Stimulated activated CD8-positive, alpha-beta memory T cell treated with anti-CD3 and anti-CD28 coated beads, Interleukin-12 subunit alpha, Interleukin-12 subunit beta, amount 100 ng/mL, for 24 hours (primary cell): ENCODE data around the gene ENDOG.
"Not testable (repeated sequence)": the region's sequence is repeated elsewhere in the genome, so short reads cannot be mapped to it uniquely, and the experiment has no call there.

Experiments
- DNase-seq: peaks from one replicate; pipeline ENCODE4 v3.0.0-alpha.2; 2020; ENCODE audit errors: extremely low read depth

Gene ENDOG

GRCh38 chr9:128862401-128862851 is 44.1 kb downstream of the ENDOG start:
- DNase-seq = no peak

DNA sequence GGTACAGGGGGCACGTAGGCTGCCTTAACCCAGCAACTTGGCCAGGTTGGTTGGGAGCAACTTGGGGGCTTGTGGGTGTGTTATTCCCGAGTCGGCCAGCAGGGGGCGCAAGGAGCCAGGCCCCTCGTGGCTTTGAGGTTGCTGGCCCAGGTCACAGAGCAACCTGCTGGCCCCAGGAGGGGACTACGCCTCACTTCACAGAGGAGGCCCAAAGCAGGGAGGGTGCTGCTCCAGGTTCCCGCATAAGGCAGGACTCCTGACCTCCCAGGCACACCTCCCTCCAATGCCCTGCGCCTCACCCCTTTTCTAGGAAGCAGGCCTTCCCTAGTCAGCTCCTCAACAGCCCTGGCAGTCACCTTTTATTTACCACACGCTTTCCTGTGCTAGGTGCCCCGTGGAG is 45.3 kb downstream of the ENDOG start:
- DNase-seq = peak; percentile 46

- no peak for DNase-seq
These were observed 52.0 kb downstream of the ENDOG start for GRCh38 chr9:128870128-128870940.

- DNase-seq = not testable (repeated sequence)
These were observed 52.6 kb downstream of the ENDOG start for GRCh38 chr9:128870941-128871265.
